ENCODE results near the gene CTIF.

DNA sequence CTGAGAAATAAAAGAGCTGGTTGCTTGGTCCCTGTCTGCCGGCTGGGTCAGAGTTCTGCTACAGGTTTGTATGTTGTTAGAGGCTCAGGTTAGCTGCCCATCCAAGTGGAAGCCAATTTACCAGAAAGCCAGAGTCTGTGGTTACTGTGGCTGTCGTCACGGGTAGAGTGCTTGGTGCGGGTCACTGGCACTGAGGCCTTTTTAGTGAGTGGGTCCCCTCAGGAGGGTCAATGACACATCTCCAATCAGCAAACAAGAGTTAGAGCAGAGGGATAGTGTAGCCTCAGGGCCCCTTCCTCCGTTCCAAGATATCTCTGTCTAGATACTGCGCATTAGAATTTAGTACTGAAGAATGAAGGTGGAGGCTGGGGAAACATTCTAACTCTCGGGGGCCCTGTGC, 41.2 kb downstream of the CTIF start:
- TF ChIP-seq, protein P1, sequence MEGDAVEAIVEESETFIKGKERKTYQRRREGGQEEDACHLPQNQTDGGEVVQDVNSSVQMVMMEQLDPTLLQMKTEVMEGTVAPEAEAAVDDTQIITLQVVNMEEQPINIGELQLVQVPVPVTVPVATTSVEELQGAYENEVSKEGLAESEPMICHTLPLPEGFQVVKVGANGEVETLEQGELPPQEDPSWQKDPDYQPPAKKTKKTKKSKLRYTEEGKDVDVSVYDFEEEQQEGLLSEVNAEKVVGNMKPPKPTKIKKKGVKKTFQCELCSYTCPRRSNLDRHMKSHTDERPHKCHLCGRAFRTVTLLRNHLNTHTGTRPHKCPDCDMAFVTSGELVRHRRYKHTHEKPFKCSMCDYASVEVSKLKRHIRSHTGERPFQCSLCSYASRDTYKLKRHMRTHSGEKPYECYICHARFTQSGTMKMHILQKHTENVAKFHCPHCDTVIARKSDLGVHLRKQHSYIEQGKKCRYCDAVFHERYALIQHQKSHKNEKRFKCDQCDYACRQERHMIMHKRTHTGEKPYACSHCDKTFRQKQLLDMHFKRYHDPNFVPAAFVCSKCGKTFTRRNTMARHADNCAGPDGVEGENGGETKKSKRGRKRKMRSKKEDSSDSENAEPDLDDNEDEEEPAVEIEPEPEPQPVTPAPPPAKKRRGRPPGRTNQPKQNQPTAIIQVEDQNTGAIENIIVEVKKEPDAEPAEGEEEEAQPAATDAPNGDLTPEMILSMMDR (IDR thresholded peaks at IDR 0.05), result no peak
- TF ChIP-seq EP300 (IDR thresholded peaks at IDR 0.05; ENCODE audit: low read depth) (no peak), POLR2AphosphoS5 (IDR thresholded peaks at IDR 0.05) (no peak), POLR2A (IDR thresholded peaks at IDR 0.05) (no peak)

All from transverse colon (tissue), 4 donors.